GM21367 (cell line): ENCODE results near the gene TAL1.

Experiments used
- ATAC-seq: cut with Tn5 transposase; IDR thresholded peaks from one replicate; pipeline ENCODE4 v1.9.1; 2021; ENCODE audit not compliant: unreplicated experiment

TAL1 gene

DNA sequence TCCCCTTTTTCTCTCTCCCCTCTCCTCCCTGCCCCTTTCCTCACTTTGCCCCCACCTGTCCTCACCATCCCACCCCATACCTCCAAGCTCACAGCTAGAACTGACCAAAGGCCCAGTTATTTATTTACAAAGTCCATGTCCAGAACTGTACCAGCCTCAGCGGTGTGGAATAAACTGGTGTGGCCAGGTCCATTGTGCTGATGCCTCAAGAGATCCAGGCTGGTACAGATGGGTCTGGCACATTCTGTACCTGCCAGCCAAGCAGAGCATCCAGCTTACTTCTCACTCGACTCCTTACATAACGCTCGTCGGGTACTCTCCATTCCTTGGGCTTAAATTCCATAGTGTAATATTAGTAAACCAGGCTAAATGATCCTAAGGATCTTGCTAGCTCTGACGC lies 54.0 kb downstream of the TAL1 start:
- no peak for ATAC-seq

DNA sequence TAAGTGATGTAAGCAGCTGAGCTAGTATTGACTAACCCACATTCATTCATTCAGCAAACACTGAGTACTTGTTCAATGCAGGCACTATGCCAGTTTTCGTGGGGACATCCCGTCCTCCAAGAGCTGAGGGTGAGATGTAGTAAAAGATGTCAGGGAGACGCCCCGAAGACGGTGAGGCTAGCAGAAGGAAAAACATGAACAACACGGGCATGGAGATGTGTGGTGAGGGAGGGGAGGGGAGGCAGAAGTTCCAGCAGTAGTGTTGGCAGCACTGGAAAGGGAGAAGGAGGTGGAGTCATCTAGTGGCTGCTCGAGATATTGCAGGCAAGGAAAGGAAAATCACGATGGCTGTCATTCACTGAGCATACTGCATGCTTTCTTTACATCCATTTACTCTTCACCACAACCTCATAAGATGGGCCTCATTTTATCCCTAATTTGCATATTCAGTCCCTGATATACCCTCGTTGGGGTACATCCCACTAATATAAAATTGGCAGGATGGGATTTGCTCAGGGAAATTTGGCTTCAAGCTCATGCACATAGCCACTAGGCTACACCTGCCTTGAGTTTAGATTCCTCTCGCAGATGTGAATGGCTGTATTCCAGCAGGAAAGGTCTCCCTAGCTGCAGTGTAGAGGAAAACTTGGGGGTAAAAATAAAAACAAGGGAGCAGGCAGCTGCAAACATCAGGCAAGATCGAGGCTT lies 56.6 kb downstream of the TAL1 start:
- peak; percentile 37 for ATAC-seq

DNA sequence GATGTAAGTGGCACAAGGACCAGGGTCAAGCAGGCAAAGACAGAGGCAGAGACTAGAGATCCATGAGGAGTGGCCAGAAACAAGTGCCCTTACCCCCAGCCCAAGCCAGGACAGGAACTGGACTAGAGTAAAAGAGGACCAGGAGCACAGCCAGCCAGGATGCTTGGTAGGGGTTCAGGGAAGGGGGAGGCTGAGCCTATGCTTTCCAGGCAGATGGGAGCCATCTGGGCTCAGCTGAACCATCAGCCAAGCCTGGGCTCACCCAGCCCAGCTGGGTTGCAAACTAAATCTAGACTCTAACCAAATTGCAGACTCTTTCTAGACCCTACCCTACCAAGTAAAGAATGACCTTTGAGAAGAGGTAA lies 57.4 kb downstream of the TAL1 start:
- no peak for ATAC-seq

DNA sequence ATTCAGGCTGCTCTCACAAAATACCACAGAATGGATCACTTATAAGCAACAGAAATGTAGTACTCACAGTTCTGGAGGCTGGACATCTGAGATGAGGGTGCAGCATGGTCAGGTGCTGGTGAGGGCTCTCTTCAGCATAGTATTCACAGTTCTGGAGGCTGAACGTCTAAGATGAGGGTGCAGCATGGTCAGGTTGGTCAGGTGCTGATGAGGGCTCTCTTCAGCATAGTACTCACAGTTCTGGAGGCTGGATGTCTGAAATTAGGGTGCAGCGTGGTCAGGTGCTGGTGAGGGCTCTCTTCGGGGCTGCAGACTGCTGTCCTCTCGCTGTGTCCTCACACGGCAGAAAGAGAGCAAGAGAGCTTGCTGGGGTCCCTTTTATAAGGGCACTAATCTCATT lies 59.2 kb downstream of the TAL1 start:
- no peak for ATAC-seq
